GM12892 (cell line): ENCODE results near the gene RILPL2.
"Not testable (repeated sequence)": the region's sequence is repeated elsewhere in the genome, so short reads cannot be mapped to it uniquely, and the experiment has no call there.

Experiments
- DNase-seq: peaks from one replicate; pipeline ENCODE4 v3.0.0; 2011; ENCODE audit not compliant: insufficient read length
- FAIRE-seq: peaks from 2 replicates; lab custom pipeline; 2011; peaks lifted over from hg19 to GRCh38; lab: Jason Lieb, UNC
- POLR2A ChIP-seq: IDR thresholded peaks from 2 replicates; pipeline ENCODE4 v1.6.1; 2011; ENCODE audit warnings: low read depth, low read length, control low read depth
- POLR2AphosphoS5 ChIP-seq: IDR thresholded peaks from 2 replicates; pipeline ENCODE4 v1.6.1; 2011; ENCODE audit warnings: low read depth, low read length, control low read depth
- TAF1 ChIP-seq: IDR thresholded peaks from 2 replicates; pipeline ENCODE4 v1.6.1; 2011; ENCODE audit warnings: low read depth, mild to moderate bottlenecking, control low read depth, low read length, borderline replicate concordance

RILPL2 gene

GRCh38 chr12:123421314-123421713, 15.2 kb downstream of the RILPL2 start:
- no peak for DNase-seq

DNA sequence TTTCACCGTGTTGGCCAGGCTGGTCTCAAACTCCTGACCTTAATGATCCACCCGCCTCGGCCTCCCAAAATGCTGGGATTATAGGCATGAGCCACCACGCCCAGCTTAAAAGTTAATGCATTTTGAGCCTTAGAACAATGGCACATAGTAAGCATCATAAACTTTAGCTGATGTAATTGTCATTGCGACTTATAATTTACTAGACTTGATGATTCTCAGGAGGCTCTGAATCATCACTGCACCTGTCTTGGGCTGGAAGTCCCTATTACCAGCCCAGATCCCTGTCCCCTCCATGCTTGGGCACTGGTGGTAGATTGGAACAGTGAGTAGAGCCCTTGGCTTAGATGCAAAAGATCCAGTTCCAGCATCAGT, 26.5 kb downstream of the RILPL2 start:
- DNase-seq: no peak
- FAIRE-seq: no peak
- TF ChIP-seq POLR2A: no peak
- TF ChIP-seq POLR2AphosphoS5: no peak
- TF ChIP-seq TAF1: no peak

More at GRCh38 chr12:123421314-123421713, 15.2 kb downstream of the RILPL2 start:
- no peak for FAIRE-seq
- no peak for TF ChIP-seq POLR2AphosphoS5
- TF ChIP-seq TAF1: no peak
- no peak for TF ChIP-seq POLR2A

DNA sequence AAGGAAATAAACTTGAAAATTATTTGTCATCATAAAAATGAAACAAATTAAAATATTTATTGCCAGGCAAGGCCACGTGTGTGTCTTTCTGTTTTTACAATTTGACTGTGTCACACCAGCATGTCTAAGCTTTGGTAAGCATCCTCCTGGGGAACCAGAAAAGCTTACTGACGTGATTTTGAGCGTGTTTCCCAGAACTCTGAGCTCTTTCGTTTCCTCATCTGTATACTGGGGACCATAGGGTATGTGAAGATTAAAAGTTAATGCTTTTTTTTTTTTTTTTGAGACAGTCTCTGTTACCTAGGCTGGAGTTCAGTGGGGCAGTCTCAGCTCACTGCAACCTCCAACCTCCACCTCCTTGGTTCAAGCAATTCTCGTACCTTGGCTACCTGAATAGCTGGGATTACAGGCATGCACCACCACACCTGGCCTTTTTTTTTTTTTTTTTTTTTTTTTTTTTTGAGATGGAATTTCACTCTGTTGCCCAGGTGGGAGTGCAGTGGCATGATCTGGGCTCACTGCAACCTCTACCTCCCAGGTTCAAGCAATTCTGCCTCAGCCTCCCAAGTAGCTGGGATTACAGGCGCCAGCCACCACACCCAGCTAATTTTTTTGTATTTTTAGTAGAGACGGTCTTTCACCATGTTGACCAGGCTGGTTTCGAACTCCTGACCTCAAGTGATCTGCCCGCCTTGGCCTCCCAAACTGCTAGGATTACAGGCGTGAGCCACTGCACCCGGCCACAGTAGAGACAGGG, 27.0 kb downstream of the RILPL2 start:
- FAIRE-seq, DNase-seq: not testable (repeated sequence)

- not testable (repeated sequence) for DNase-seq, FAIRE-seq
These were observed 27.9 kb downstream of the RILPL2 start for GRCh38 chr12:123408619-123409018.

DNA sequence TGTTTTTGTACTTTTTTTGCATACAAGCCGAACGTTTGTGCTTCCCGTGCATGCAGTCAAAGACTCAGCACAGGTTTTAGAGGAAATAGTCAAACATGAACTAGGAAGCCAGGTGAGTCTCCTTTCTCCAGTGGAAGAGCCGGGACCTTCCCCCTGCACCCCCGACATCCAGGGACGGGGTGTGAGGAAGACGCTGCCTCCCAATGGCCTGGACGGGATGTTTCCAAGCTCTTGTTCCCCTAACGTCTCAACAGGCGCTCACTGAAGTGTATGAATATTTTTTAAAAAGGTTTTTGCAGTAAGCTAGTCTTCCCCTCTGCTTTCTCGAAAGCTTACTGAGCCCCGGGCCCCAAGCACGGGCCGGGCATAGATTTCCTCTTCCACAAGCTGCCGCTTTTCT, 28.6 kb downstream of the RILPL2 start:
- not testable (repeated sequence) for FAIRE-seq, DNase-seq

DNA sequence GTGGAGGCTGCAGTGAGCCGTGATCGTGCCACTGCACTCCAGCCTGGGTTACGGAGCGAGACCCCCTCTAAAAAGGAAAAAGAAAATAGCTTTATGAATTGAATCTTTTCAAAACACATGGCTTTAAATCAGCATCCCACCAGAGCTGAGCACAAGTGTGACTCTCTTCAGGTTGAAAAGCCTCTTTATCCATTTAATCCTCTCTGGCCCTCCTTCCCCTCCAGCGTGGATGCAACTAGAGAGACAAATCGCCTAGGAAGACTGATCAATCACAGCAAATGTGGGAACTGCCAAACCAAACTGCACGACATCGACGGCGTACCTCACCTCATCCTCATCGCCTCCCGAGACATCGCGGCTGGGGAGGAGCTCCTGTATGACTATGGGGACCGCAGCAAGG, 29.2 kb downstream of the RILPL2 start:
- DNase-seq, FAIRE-seq: not testable (repeated sequence)

- FAIRE-seq: no peak
- no peak for DNase-seq
- TF ChIP-seq TAF1 (no peak), POLR2A (no peak), POLR2AphosphoS5 (no peak)
These were observed 31.9 kb downstream of the RILPL2 start for GRCh38 chr12:123404581-123404980.

- TF ChIP-seq POLR2AphosphoS5 (no peak), POLR2A (no peak), TAF1 (no peak)
These were observed 34.5 kb downstream of the RILPL2 start for GRCh38 chr12:123401753-123402683.

GRCh38 chr12:123399255-123399617, 37.2 kb downstream of the RILPL2 start:
- no peak for TF ChIP-seq TAF1
- no peak for TF ChIP-seq POLR2A
- no peak for TF ChIP-seq POLR2AphosphoS5
- FAIRE-seq: no peak
- no peak for DNase-seq

More at GRCh38 chr12:123401753-123402683, 34.5 kb downstream of the RILPL2 start:
- FAIRE-seq (no peak), DNase-seq (no peak)

- no peak for DNase-seq
- no peak for FAIRE-seq
- no peak for TF ChIP-seq TAF1
- TF ChIP-seq POLR2A: no peak
- TF ChIP-seq POLR2AphosphoS5: no peak
These were observed 37.8 kb downstream of the RILPL2 start for GRCh38 chr12:123398550-123399254.

DNA sequence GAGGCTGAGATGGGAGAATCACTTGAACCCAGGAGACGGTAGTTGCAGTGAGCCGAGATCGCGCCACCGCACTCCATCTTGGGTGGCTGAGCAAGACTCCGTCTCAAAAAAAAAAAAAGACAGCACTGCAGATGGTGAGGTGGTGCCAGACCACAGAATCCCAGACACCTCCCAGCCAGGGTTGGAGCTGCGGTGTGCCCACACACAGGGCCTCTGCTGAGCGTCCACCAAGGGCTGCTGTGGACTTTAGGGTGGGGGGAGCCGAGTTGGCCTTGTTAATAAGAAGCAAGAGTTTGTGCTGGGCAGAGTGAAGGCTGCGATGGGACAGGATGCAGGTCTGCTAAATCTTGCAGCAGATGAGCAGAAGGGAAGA, 38.3 kb downstream of the RILPL2 start:
- FAIRE-seq (no peak), DNase-seq (no peak)
- TF ChIP-seq POLR2A: no peak
- no peak for TF ChIP-seq POLR2AphosphoS5
- TF ChIP-seq TAF1: no peak

- TF ChIP-seq TAF1 (no peak), POLR2A (no peak), POLR2AphosphoS5 (no peak)
- FAIRE-seq: no peak
- no peak for DNase-seq
These were observed 39.1 kb downstream of the RILPL2 start for GRCh38 chr12:123397400-123397799.
